NCI-H1436 (cell line): ENCODE measurements around the gene NPTXR.

Experiments
- DNase-seq: peaks from one replicate; lab custom pipeline; 2025; lab: John Stamatoyannopoulos, UW

NPTXR gene

GRCh38 chr22:38770257-38770949 lies 73.4 kb downstream of the NPTXR start:
- no peak for DNase-seq
